GM10266 (cell line): ENCODE results near the gene LRP1B.

Experiments used
- DNase-seq: peaks from one replicate; pipeline ENCODE4 v3.0.0; 2012; ENCODE audit errors: extremely low spot score
- TF ChIP-seq, protein P1 (sequence below): IDR thresholded peaks from 2 replicates; pipeline ENCODE4 v1.5.1; 2012; ENCODE audit warnings: mild to moderate bottlenecking, low read depth; ENCODE audit not compliant: control insufficient read depth, insufficient read depth; ENCODE audit errors: missing control alignments

The LRP1B gene

GRCh38 chr2:140711867-140712266, 1418.9 kb downstream of the LRP1B start:
- TF ChIP-seq, protein P1, sequence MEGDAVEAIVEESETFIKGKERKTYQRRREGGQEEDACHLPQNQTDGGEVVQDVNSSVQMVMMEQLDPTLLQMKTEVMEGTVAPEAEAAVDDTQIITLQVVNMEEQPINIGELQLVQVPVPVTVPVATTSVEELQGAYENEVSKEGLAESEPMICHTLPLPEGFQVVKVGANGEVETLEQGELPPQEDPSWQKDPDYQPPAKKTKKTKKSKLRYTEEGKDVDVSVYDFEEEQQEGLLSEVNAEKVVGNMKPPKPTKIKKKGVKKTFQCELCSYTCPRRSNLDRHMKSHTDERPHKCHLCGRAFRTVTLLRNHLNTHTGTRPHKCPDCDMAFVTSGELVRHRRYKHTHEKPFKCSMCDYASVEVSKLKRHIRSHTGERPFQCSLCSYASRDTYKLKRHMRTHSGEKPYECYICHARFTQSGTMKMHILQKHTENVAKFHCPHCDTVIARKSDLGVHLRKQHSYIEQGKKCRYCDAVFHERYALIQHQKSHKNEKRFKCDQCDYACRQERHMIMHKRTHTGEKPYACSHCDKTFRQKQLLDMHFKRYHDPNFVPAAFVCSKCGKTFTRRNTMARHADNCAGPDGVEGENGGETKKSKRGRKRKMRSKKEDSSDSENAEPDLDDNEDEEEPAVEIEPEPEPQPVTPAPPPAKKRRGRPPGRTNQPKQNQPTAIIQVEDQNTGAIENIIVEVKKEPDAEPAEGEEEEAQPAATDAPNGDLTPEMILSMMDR: no peak
- no peak for DNase-seq

DNA sequence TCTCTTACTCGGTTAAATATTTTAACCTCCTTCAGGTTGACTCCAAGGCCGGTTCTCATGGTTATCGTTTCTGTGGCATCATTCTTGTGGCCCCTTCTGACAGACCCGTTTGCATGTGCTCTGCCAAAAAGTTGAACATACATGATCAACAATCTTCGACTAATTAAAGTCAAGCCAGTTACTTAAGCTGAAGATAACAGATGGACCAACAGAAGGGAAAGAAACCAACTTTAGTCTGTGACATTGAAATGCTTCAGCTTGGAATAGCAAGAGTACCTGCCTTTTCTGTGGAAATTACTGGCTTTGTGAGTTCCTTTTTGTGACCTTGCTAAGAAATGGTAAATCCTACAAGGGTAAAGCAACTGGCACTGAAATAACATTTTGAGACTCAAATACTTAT, 1429.1 kb downstream of the LRP1B start:
- no peak for DNase-seq
- TF ChIP-seq, protein P1: no peak

DNA sequence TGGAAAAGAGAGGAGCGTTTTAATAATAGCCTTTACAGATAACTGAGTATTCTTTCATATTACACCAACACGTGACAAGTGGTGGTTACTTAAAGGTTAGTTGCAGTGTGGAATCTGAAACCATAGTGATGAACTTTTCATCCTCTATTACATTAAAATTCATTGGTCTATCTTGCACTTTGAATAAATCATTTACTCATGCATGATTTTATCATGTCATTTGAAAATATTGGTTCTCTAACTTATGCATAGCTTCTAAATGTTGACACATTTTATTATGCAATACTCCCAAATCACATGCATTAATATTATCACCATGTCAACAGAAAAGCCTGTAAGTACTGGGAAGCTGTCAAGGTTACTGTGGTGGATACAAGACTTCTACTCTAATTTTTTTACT, 1432.2 kb downstream of the LRP1B start:
- TF ChIP-seq, protein P1: no peak
- DNase-seq: no peak

GRCh38 chr2:140696449-140696848, 1434.4 kb downstream of the LRP1B start:
- TF ChIP-seq, protein P1: no peak
- DNase-seq: no peak

DNA sequence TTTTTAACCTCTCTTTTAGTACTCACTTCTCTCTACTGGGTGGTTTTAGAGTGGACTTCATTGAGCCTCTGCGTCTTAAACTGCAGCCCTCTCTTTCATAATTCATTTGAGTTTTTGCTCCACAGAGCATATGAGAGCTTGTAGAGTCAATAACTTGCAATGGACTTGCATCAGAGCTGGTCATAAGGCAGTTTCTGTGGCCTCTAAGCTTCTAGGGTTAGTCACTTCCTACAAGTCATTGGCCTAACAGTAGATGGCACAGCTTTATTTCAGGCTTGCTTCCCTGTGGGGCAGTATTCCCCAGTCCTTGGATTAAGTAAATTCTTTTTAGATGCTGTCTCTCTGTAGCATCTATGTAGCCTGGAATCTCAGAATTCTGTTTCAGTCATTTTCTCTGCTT, 1435.7 kb downstream of the LRP1B start:
- DNase-seq: no peak

DNA sequence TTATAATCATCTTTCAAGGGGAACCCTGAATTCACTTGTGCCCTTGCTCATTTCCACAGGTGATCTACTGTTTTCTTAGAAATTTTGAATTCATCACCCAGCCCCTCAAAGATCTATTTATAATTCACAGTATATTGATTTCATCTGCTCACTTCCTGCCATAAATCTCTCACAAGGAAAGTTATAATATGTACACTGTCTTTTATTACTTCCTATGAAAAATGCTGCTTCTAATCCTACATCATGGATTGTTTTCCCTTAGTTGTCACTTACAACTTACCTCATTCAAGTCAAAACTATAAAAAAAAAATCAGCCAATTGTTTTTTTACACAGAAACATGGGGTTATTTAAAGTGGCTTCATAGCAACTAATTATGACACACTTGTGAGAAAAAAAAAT, 1443.0 kb downstream of the LRP1B start:
- DNase-seq: no peak
- TF ChIP-seq, protein P1: no peak

More for the DNA sequence above, 1435.7 kb downstream of the LRP1B start:
- TF ChIP-seq, protein P1: no peak

GRCh38 chr2:140683658-140684057, 1447.2 kb downstream of the LRP1B start:
- DNase-seq: no peak
- TF ChIP-seq, protein P1: no peak
